Progenitor cell of endocrine pancreas (in vitro differentiated cells): Measurements from ENCODE around the gene ALDH5A1. TPM values are rescaled to one million over a fixed set of nuclear protein-coding genes. Genes with fewer than 3 reads are reported as not detected.

ENCODE experiments used
- DNase-seq: peaks from one replicate; pipeline ENCODE4 v3.0.0; 2021; ENCODE audit warnings: low spot score; ENCODE audit not compliant: unreplicated experiment
- H3K27ac Mint-ChIP-seq: 2 replicates; pipeline ENCODE4 v1.8.0; 2021; ENCODE audit warnings: mild to moderate bottlenecking, moderate library complexity, mixed read lengths
- H3K27me3 Mint-ChIP-seq: 2 replicates; pipeline ENCODE4 v1.8.0; 2021; ENCODE audit warnings: mixed read lengths
- H3K36me3 Mint-ChIP-seq: 2 replicates; pipeline ENCODE4 v1.8.0; 2022; ENCODE audit warnings: mixed read lengths; ENCODE audit not compliant: insufficient read depth
- H3K4me1 Mint-ChIP-seq: 2 replicates; pipeline ENCODE4 v1.8.0; 2021; ENCODE audit warnings: low read depth, mixed read lengths
- H3K4me3 Mint-ChIP-seq: 2 replicates; pipeline ENCODE4 v1.8.0; 2021; ENCODE audit warnings: low read depth, mild to moderate bottlenecking, moderate library complexity, mixed read lengths
- H3K9me3 Mint-ChIP-seq: 2 replicates; pipeline ENCODE4 v1.8.0; 2021; ENCODE audit warnings: low read depth, mixed read lengths
- total RNA-seq: library from RNA; stranded (reverse); gene quantifications from 2 replicates; pipeline ENCODE4 v1.2.1, GENCODE V29; 2021
- TF ChIP-seq, protein P1 (sequence below): fragments of 200-600 bp; sonication (generic); IDR thresholded peaks from one replicate; pipeline ENCODE4 v1.5.0; 2021; ENCODE audit warnings: antibody characterized with exemption, mild to moderate bottlenecking; ENCODE audit not compliant: unreplicated experiment

The ALDH5A1 gene
- total RNA-seq, 1 donor from 2014 or later, result 14.5 TPM

GRCh38 chr6:24458941-24459340 lies 35.8 kb upstream of the ALDH5A1 start:
- H3K9me3 Mint-ChIP-seq, result no peaks in the 10 kb centered on the region
- H3K27ac Mint-ChIP-seq, result no peak overlapping the region
- no peak overlapping the region for H3K4me3 Mint-ChIP-seq
- DNase-seq, result no peak
- no peaks in the 10 kb centered on the region for H3K27me3 Mint-ChIP-seq
- no peaks in the 10 kb centered on the region for H3K4me1 Mint-ChIP-seq
- TF ChIP-seq, protein P1, sequence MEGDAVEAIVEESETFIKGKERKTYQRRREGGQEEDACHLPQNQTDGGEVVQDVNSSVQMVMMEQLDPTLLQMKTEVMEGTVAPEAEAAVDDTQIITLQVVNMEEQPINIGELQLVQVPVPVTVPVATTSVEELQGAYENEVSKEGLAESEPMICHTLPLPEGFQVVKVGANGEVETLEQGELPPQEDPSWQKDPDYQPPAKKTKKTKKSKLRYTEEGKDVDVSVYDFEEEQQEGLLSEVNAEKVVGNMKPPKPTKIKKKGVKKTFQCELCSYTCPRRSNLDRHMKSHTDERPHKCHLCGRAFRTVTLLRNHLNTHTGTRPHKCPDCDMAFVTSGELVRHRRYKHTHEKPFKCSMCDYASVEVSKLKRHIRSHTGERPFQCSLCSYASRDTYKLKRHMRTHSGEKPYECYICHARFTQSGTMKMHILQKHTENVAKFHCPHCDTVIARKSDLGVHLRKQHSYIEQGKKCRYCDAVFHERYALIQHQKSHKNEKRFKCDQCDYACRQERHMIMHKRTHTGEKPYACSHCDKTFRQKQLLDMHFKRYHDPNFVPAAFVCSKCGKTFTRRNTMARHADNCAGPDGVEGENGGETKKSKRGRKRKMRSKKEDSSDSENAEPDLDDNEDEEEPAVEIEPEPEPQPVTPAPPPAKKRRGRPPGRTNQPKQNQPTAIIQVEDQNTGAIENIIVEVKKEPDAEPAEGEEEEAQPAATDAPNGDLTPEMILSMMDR, result no peak
- no peaks in the 10 kb centered on the region for H3K36me3 Mint-ChIP-seq

GRCh38 chr6:24460966-24461365 lies 33.8 kb upstream of the ALDH5A1 start:
- Mint-ChIP-seq H3K27ac (no peak overlapping the region), H3K36me3 (no peaks in the 10 kb centered on the region), H3K4me1 (no peaks in the 10 kb centered on the region), H3K27me3 (no peaks in the 10 kb centered on the region), H3K4me3 (no peak overlapping the region), H3K9me3 (no peaks in the 10 kb centered on the region)
- TF ChIP-seq, protein P1, result no peak
- DNase-seq, result no peak

DNA sequence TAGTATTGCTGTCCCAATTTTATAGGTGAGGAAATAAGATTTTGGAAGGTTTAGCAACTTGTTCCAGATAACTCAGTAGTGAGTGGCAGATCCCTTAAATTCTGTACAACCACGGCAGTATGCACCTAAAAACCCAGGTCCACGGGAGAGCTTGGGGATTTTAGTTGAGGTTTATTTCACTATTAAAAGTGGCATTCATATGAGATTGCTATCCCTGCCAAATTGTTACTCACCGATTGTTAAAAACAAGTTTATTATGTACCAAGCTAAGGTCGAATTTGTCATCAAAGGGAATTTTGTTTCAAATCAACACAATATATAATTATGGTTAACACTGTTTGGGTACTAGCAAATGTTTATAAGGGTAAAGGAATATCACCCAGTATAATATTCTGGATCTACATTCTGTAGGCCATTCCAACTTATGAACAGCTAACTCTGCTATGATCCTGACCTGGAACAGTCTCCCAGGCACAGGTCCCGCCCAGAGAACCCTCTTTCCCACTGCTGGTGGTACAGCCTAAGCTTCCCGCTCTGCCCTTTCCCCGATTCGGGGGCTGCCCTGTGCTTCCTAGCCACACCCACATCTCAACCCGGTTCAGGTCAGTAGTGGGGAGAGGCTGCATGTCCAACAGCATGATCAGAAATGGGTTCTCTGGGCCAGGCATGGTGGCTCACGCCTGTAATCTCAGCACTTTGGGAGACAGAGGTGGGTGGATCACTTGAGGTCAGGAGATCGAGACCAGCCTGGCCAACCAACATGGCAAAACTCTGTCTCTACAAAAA lies 30.3 kb upstream of the ALDH5A1 start:
- TF ChIP-seq, protein P1, result no peak
- Mint-ChIP-seq H3K27ac (no peak overlapping the region), H3K36me3 (no peaks in the 10 kb centered on the region), H3K27me3 (no peaks in the 10 kb centered on the region), H3K4me3 (no peak overlapping the region), H3K4me1 (no peaks in the 10 kb centered on the region), H3K9me3 (no peaks in the 10 kb centered on the region)
- no peak for DNase-seq

DNA sequence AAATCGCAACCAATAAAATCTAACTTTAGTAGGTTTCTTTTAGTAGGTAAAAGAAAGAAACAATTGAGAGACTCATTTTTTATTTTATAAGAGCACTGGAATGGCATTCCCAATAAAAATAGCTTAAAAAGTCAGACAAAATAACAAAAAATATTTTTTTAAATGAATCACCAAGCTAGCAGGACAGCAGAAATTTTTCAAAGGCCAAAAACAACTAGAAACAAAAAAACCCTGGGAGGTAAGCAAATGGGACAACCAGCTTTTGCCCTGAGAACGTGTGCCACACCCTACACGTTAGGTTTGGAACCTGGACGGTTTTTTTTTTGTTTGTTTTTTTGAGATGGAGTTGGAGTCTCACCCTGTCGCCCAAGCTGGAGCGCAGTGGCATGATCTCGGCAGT lies 25.0 kb upstream of the ALDH5A1 start:
- Mint-ChIP-seq H3K27me3 (no peaks in the 10 kb centered on the region), H3K27ac (no peak overlapping the region), H3K4me3 (no peak overlapping the region), H3K9me3 (no peaks in the 10 kb centered on the region), H3K4me1 (no peaks in the 10 kb centered on the region), H3K36me3 (no peaks in the 10 kb centered on the region)
- no peak for DNase-seq
- TF ChIP-seq, protein P1, result no peak

DNA sequence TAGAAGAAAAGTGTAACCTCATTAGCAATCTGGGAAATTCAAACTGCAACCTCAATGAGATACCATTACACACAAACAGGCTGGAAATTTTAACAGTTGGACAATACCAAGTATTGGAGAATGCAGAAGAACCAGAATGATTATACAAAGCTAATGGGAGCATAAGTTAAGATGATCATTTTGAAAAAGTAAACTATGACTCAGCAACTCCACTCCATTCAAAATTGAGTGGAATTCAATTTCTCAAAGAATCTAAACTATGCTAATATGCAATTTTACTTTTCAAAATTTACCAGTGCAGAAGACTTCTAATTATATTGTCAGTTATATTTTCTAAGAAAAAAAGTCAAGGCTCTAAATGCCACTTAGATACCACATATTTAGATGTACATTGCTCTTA lies 22.6 kb upstream of the ALDH5A1 start:
- DNase-seq, result no peak
- peaks cover 3% of the 10 kb centered on the region for H3K36me3 Mint-ChIP-seq
- no peaks in the 10 kb centered on the region for H3K9me3 Mint-ChIP-seq
- H3K4me1 Mint-ChIP-seq, result no peaks in the 10 kb centered on the region
- no peaks in the 10 kb centered on the region for H3K27me3 Mint-ChIP-seq
- TF ChIP-seq, protein P1, result no peak
- no peak overlapping the region for H3K4me3 Mint-ChIP-seq
- no peak overlapping the region for H3K27ac Mint-ChIP-seq
